Measurements from ENCODE around the gene ZNF207. TPM values are rescaled to one million over a fixed set of nuclear protein-coding genes. Genes with fewer than 3 reads are reported as not detected.

Gene ZNF207
- total RNA-seq, 2 donors from 2014 or later, result 107 to 221 TPM

GRCh38 chr17:32426894-32427293 is 76.9 kb downstream of the ZNF207 start:
- Histone ChIP-seq H3K36me3 (no peaks in the 10 kb centered on the region), H3K4me3 (no peak overlapping the region), H3K4me1 (ENCODE audit: control insufficient read depth in 1 of 2, low read depth in 2 of 2) (no peaks in the 10 kb centered on the region), H3K27ac (no peak overlapping the region), H3K27me3 (replicated peaks; ENCODE audit: insufficient read depth) (no peaks in the 10 kb centered on the region), H3K9me3 (no peaks in the 10 kb centered on the region)
- DNase-seq (ENCODE audit: low spot score) (no peak), ATAC-seq (ENCODE audit: insufficient number of reproducible peaks, low FRiP score, low read depth) (no peak)
- no peak for TF ChIP-seq CTCF (IDR thresholded peaks at IDR 0.05)

- Histone ChIP-seq H3K27me3 (replicated peaks; ENCODE audit: insufficient read depth) (no peaks in the 10 kb centered on the region), H3K27ac (no peak overlapping the region), H3K9me3 (no peaks in the 10 kb centered on the region), H3K36me3 (no peaks in the 10 kb centered on the region), H3K4me3 (no peak overlapping the region), H3K4me1 (ENCODE audit: control insufficient read depth in 1 of 2, low read depth in 2 of 2) (no peaks in the 10 kb centered on the region)
- no peak for DNase-seq (ENCODE audit: low spot score)
- no peak for ATAC-seq (ENCODE audit: insufficient number of reproducible peaks, low FRiP score, low read depth)
- TF ChIP-seq CTCF (IDR thresholded peaks at IDR 0.05), result no peak
These were observed 79.6 kb downstream of the ZNF207 start for GRCh38 chr17:32429598-32429997.

Other genes starting within 250 kb of the ZNF207 start
- gene RHOT1, start 207.7 kb upstream of the ZNF207 start, total RNA-seq, result 10 to 100 TPM; 40.1 to 47.0 TPM
- under 1 TPM in 1 of 2 donors, not detected in 1; 0.63 TPM for gene RHBDL3, start 84.3 kb upstream of the ZNF207 start, total RNA-seq
- gene C17orf75, start 8.0 kb upstream of the ZNF207 start, total RNA-seq, result 1 to 10 TPM; 6.2 to 7.6 TPM
- gene PSMD11, start 94.4 kb downstream of the ZNF207 start, total RNA-seq, result 10 to 100 TPM; 42.0 to 51.9 TPM
- 1 to 10 TPM; 1.1 to 2.6 TPM for gene CDK5R1, start 136.8 kb downstream of the ZNF207 start, total RNA-seq

All from thoracic aorta (tissue), 2 donors.